D721Med (cell line): Measurements from ENCODE around the gene PLEKHJ1.

ENCODE experiments used
- DNase-seq: peaks from one replicate; pipeline ENCODE4 v3.0.0; 2011; ENCODE audit warnings: low spot score; ENCODE audit not compliant: insufficient read length
- FAIRE-seq: peaks from 2 replicates; lab custom pipeline; 2011; peaks lifted over from hg19 to GRCh38; lab: Jason Lieb, UNC
- TF ChIP-seq, protein P1 (sequence below): IDR thresholded peaks from 2 replicates; pipeline ENCODE4 v1.5.1; 2012; ENCODE audit warnings: mild to moderate bottlenecking, control low read depth; ENCODE audit not compliant: insufficient read depth; ENCODE audit errors: missing control alignments

PLEKHJ1 gene

DNA sequence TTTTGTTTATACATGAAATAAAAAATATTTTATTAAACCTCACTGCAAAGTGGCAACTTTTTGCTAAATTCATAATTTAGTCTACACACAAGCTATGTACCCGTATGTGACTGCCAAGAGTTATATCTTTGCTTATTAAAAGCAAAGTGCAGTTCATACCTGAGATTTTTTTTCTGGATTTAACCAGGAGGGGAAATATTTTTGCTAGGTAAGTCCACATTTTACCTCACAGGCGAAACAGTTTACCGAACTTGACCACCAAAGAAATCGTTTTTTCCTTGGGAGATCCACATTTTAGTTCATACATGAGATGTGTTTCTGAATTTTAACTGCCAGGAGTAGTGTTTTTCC, 32.3 kb upstream of the PLEKHJ1 start:
- DNase-seq (no peak), FAIRE-seq (no peak)
- TF ChIP-seq, protein P1, sequence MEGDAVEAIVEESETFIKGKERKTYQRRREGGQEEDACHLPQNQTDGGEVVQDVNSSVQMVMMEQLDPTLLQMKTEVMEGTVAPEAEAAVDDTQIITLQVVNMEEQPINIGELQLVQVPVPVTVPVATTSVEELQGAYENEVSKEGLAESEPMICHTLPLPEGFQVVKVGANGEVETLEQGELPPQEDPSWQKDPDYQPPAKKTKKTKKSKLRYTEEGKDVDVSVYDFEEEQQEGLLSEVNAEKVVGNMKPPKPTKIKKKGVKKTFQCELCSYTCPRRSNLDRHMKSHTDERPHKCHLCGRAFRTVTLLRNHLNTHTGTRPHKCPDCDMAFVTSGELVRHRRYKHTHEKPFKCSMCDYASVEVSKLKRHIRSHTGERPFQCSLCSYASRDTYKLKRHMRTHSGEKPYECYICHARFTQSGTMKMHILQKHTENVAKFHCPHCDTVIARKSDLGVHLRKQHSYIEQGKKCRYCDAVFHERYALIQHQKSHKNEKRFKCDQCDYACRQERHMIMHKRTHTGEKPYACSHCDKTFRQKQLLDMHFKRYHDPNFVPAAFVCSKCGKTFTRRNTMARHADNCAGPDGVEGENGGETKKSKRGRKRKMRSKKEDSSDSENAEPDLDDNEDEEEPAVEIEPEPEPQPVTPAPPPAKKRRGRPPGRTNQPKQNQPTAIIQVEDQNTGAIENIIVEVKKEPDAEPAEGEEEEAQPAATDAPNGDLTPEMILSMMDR: no peak

GRCh38 chr19:2266183-2266993, 30.3 kb upstream of the PLEKHJ1 start:
- no peak for DNase-seq
- TF ChIP-seq, protein P1: no peak
- no peak for FAIRE-seq

- no peak for DNase-seq
- TF ChIP-seq, protein P1: peak; percentile 59
- no peak for FAIRE-seq
Observed at GRCh38 chr19:2261438-2262172, 25.5 kb upstream of the PLEKHJ1 start.

DNA sequence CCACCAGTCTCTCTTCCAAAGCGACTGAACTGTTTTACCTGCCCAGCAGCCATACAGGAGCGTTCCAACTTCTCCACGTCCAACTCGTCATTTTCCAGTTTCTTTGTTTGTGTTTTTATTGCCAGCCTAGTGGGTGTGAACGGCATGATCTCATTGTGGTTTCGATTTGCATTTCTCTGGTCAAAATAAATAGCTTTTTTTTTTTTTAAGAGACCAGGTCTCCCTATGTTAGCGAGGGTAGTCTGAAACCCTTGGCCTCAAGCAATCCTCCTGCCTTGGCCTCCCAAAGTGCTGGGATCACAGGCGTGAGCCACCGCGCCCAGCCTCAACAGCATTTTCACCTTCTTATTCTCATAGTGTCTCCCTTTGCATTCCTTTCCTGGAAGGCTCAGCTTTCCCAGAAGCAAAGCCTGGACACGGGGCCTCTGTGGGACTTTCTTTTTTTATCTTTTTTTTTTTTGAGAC, 24.2 kb upstream of the PLEKHJ1 start:
- TF ChIP-seq, protein P1: no peak
- DNase-seq: no peak
- FAIRE-seq: no peak

- DNase-seq: no peak
- no peak for FAIRE-seq
- TF ChIP-seq, protein P1: no peak
Observed at GRCh38 chr19:2259336-2259735, 23.2 kb upstream of the PLEKHJ1 start.

DNA sequence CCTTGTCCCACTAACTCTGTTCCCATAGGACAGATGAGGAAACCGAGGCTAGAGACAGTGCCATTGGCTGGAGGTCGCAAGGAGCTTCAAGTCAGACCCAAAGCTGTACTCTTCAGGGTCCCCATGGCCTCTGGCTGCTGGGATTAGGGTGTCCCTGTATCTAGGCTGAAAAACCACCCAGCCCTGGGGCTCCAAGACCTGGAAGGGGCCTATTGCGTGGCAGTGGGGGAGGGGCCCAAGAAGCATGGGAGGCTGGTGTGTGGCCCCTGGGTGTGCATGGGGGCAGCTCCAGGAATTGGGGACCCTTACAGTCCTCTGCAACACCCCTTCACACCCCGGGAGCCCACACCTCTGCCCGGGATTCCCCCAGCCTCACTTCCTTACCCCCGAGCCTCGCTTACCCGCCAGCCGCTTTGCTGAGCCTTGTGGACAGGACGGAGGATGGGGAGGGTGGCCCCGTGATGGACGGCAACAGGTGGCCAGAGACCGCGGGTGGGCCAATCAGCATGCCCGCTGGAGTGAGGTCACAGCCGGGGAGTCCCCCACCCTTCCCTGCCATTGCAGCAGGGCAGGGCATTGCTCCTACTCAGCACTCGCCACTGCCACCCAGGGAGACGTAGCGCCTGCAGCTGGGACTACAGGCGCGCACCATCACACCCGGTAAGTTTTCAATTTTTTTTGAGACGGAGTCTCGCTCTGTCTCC, 20.0 kb upstream of the PLEKHJ1 start, which contains the start of gene JSRP1:
Gene JSRP1, minus strand, starts transcription at position 436 of the 704 bp plus-strand sequence. CDS start 1,103 bp downstream, outside the sequence.
- FAIRE-seq (no peak), DNase-seq (no peak)
- TF ChIP-seq, protein P1: no peak
